Spleen (tissue), 11 donors: ENCODE data around the gene CREBZF. TPM values are rescaled to one million over a fixed set of nuclear protein-coding genes. Genes with fewer than 3 reads are reported as not detected.
A peak's percentile ranks its signal among the peaks of the same experiment; 100 is the strongest.

Experiments
- DNase-seq: peaks from one replicate; pipeline ENCODE4 v3.0.0-alpha.2; 2020
- H3K27ac ChIP-seq, 8 donors: fragments of 200-600 bp; sonication (generic) in 7 of 8; 1 replicate in 4 of 8; 2 replicates in 4 of 8; pipeline versions ENCODE4 v1.5.0 to v1.8.0; 2016 to 2021; ENCODE audit warnings: inconsistent platforms in 4 of 8, mild to moderate bottlenecking in 4 of 8, moderate library complexity in 1 of 8
- H3K27me3 ChIP-seq, 7 donors: fragments of 200-600 bp; sonication (generic) in 6 of 7; replicated peaks in 1 of 7; 1 replicate in 4 of 7; 2 replicates in 3 of 7; pipeline versions ENCODE4 v1.5.0 to v1.8.0; 2016 to 2021; ENCODE audit warnings: inconsistent platforms in 3 of 7, mild to moderate bottlenecking in 1 of 7
- H3K36me3 ChIP-seq, 6 donors: fragments of 200-600 bp; sonication (generic) in 5 of 6; 1 replicate in 4 of 6; 2 replicates in 2 of 6; pipeline versions ENCODE4 v1.5.0 to v1.8.0; 2016 to 2021; ENCODE audit warnings: inconsistent platforms in 2 of 6
- H3K4me1 ChIP-seq, 6 donors: fragments of 200-600 bp; sonication (generic) in 5 of 6; 1 replicate in 3 of 6; 2 replicates in 3 of 6; pipeline versions ENCODE4 v1.5.0 to v1.8.0; 2016 to 2021; ENCODE audit warnings: inconsistent platforms in 3 of 6
- H3K4me3 ChIP-seq, 8 donors: fragments of 200-600 bp; sonication (generic) in 7 of 8; 1 replicate in 4 of 8; 2 replicates in 4 of 8; pipeline versions ENCODE4 v1.5.0 to v1.8.0; 2016 to 2021; ENCODE audit warnings: inconsistent platforms in 4 of 8, mild to moderate bottlenecking in 4 of 8, moderate library complexity in 2 of 8
- H3K9me3 ChIP-seq, 8 donors: fragments of 200-600 bp; sonication (generic) in 7 of 8; 1 replicate in 4 of 8; 2 replicates in 4 of 8; pipeline versions ENCODE4 v1.5.0 to v1.8.0; 2016 to 2021; ENCODE audit warnings: inconsistent platforms in 4 of 8
- CTCF ChIP-seq, 11 experiments: fragments of 200-600 bp in 7 of 11; fragments of 450-650 bp in 4 of 11; sonication (generic) in 4 of 11; IDR thresholded peaks in 8 of 11; conservative IDR thresholded peaks in 3 of 11; 1 replicate in 7 of 11; 2 replicates in 4 of 11; pipeline versions ENCODE4 v1.4.0 to v1.8.0; 2016 to 2021; ENCODE audit warnings: antibody characterized with exemption in 11 of 11, inconsistent platforms in 4 of 11, mild to moderate bottlenecking in 1 of 11
- POLR2A ChIP-seq, 3 donors: fragments of 450-650 bp; IDR thresholded peaks; one replicate each; pipeline ENCODE4 v1.5.1; 2017; ENCODE audit warnings: antibody characterized with exemption in 3 of 3, mild to moderate bottlenecking in 1 of 3
- POLR2AphosphoS5 ChIP-seq, 3 donors: sonication (generic); formaldehyde crosslinking; IDR thresholded peaks; one replicate each; pipeline ENCODE4 v1.5.1; 2017; ENCODE audit warnings: antibody characterized with exemption in 3 of 3
- WGBS, 5 donors: extraction: QIAGEN DNeasy Blood & Tissue Kit in 3 of 5; methylation state at CpG; one replicate each; pipeline versions ENCODE4 v1.1.5 to v1.1.7; 2013 to 2018; 5-methylcytosine and 5-hydroxymethylcytosine counted together
- intact Hi-C: fragments of 100-400 bp; cut with DNase I; formaldehyde crosslinking; loops from one replicate; pipeline ENCODE4 v1.15.0; 2023; ENCODE audit warnings: low total_unique reads
- polyA plus RNA-seq, 3 donors: library from polyadenylated mRNA; stranded (reverse); fragments of 200-250 nt; gene quantifications; one replicate each; pipeline ENCODE4 v1.2.1, GENCODE V29; 2013
- total RNA-seq, 7 donors: library from RNA; depleted of rRNA in 3 of 7; stranded (reverse); fragments of >200 nt in 3 of 7; fragmentation: NEBNext Ultra II Directional in 4 of 7; extraction: Animal tissue kit (Norgen Biotek cat#: 25700) in 4 of 7; gene quantifications; one replicate each; pipeline versions ENCODE4 v1.1.0 to v1.2.1, GENCODE V29; 2016 to 2021
- donor health status: healthy with polysubstance abuse.
- donor health status: DM: no; HTN: no; CAD: no; lungs with moderate emphysema.
- donor health status: DM: no; HTN: no; CAD: no.
- donor health status: Bipolar disorder and iron deficiency.
- donor health status: healthy.
- donor health status: DM: no; HTN: no; CAD: no.
- donor health status: DM: yes; HTN: yes; CAD: no.

Gene CREBZF
- total and polyA plus RNA-seq, 10 donors = 24.3 to 111 (median 55.4) TPM

- WGBS, 5 donors = 82 to 94% (median 88%) methylated on average over 1 of the region's 1 CpG
- TF ChIP-seq POLR2A (IDR thresholded peaks at IDR 0.05) = no peak
- no peak for TF ChIP-seq POLR2AphosphoS5 (IDR thresholded peaks at IDR 0.05)
- TF ChIP-seq CTCF (IDR thresholded peaks at IDR 0.05 in 8 of 11, conservative IDR thresholded peaks at IDR 0.05 in 3 of 11) = no peak
- Histone ChIP-seq H3K27ac (no peak overlapping the region), H3K4me1 (peaks cover 0 to 20% (median 14%) of the 10 kb centered on the region in 6 donors), H3K4me3 (no peak overlapping the region), H3K9me3 (no peaks in the 10 kb centered on the region), H3K36me3 (peaks cover 0 to 6% (median 0%) of the 10 kb centered on the region in 6 donors), H3K27me3 (no peaks in the 10 kb centered on the region)
- no peak for DNase-seq
- intact Hi-C loops = no loop called here
Measured at GRCh38 chr11:85698195-85698594, 33.3 kb upstream of the CREBZF start.

GRCh38 chr11:85697747-85698146 lies 32.8 kb upstream of the CREBZF start:
- no peak overlapping the region for H3K4me3 ChIP-seq
- H3K4me1 ChIP-seq = peaks cover 0 to 20% (median 14%) of the 10 kb centered on the region in 6 donors
- no peaks in the 10 kb centered on the region for H3K9me3 ChIP-seq
- no peak overlapping the region for H3K27ac ChIP-seq
- H3K27me3 ChIP-seq = no peaks in the 10 kb centered on the region
- H3K36me3 ChIP-seq = peaks cover 0 to 6% (median 0%) of the 10 kb centered on the region in 6 donors
- DNase-seq = no peak
- intact Hi-C loops = no loop called here
- no peak for TF ChIP-seq CTCF (IDR thresholded peaks at IDR 0.05 in 8 of 11, conservative IDR thresholded peaks at IDR 0.05 in 3 of 11)
- TF ChIP-seq POLR2A (IDR thresholded peaks at IDR 0.05) = no peak
- TF ChIP-seq POLR2AphosphoS5 (IDR thresholded peaks at IDR 0.05) = no peak
- 84 to 92% (median 89%) methylated on average over 2 of the region's 2 CpGs for WGBS, 5 donors

- Histone ChIP-seq H3K9me3 (no peaks in the 10 kb centered on the region), H3K27ac (no peak overlapping the region), H3K27me3 (no peaks in the 10 kb centered on the region), H3K36me3 (peaks cover 0 to 6% (median 0%) of the 10 kb centered on the region in 6 donors), H3K4me1 (peaks cover 0 to 18% (median 13%) of the 10 kb centered on the region in 6 donors), H3K4me3 (no peak overlapping the region)
- intact Hi-C loops = no loop called here
- DNase-seq = no peak
- TF ChIP-seq CTCF (IDR thresholded peaks at IDR 0.05 in 8 of 11, conservative IDR thresholded peaks at IDR 0.05 in 3 of 11) = no peak
- no peak for TF ChIP-seq POLR2A (IDR thresholded peaks at IDR 0.05)
- no peak for TF ChIP-seq POLR2AphosphoS5 (IDR thresholded peaks at IDR 0.05)
Measured at GRCh38 chr11:85695546-85695945, 30.6 kb upstream of the CREBZF start.

- TF ChIP-seq CTCF (IDR thresholded peaks at IDR 0.05 in 8 of 11, conservative IDR thresholded peaks at IDR 0.05 in 3 of 11) = peak in 7 of 11 experiments; percentile 16 to 52 (median 27)
- TF ChIP-seq POLR2A (IDR thresholded peaks at IDR 0.05) = no peak
- intact Hi-C loops = no loop called here
Measured at GRCh38 chr11:85694385-85694980, 29.6 kb upstream of the CREBZF start.

More at GRCh38 chr11:85694385-85694980, 29.6 kb upstream of the CREBZF start:
- H3K36me3 ChIP-seq = peaks cover 0 to 6% (median 0%) of the 10 kb centered on the region in 6 donors
- H3K4me3 ChIP-seq = no peak overlapping the region
- H3K9me3 ChIP-seq = no peaks in the 10 kb centered on the region
- no peak for DNase-seq
- 93 to 100% (median 97%) methylated on average over 1 of the region's 1 CpG for WGBS, 5 donors
- peaks cover 0 to 8% (median 3%) of the 10 kb centered on the region in 6 donors for H3K4me1 ChIP-seq
- H3K27me3 ChIP-seq = no peaks in the 10 kb centered on the region
- no peak overlapping the region for H3K27ac ChIP-seq
